Activated CD8-positive, alpha-beta T cell treated with anti-CD3 and anti-CD28 coated beads, Interleukin-2, amount 10 ng/mL, durations not matched to agents 7 days and 5 days (primary cell): Measurements from ENCODE around the gene TRMT61A. TPM values are rescaled to one million over a fixed set of nuclear protein-coding genes. Genes with fewer than 3 reads are reported as not detected.

Source experiments
- ATAC-seq: fragments of 150-1000 bp; cut with Tn5 transposase; one replicate; pipeline ENCODE4 v1.10.0; 2021; ENCODE audit warnings: moderate library complexity
- CTCF ChIA-PET: fragments of 350-600 bp; sonication (Branson Sonifier 250); formaldehyde crosslinking; loops from one replicate; lab custom pipeline; 2021; ENCODE audit warnings: antibody characterized with exemption; lab: Charles Lee
- POLR2A ChIA-PET: fragments of 350-600 bp; sonication (Branson Sonifier 250); formaldehyde crosslinking; loops from one replicate; lab custom pipeline; 2021; ENCODE audit warnings: antibody characterized with exemption; lab: Charles Lee
- DNase-seq: peaks from one replicate; pipeline ENCODE4 v3.0.0-alpha.2; 2020
- H3K27ac Mint-ChIP-seq: one replicate; pipeline ENCODE4 v1.8.0; 2021; ENCODE audit warnings: mild to moderate bottlenecking, mixed read lengths
- H3K27me3 Mint-ChIP-seq: one replicate; pipeline ENCODE4 v1.8.0; 2021; ENCODE audit warnings: low read depth, mixed read lengths
- H3K36me3 Mint-ChIP-seq: one replicate; pipeline ENCODE4 v1.8.0; 2021; ENCODE audit warnings: low read depth, mixed read lengths
- H3K4me1 Mint-ChIP-seq: one replicate; pipeline ENCODE4 v1.8.0; 2021; ENCODE audit warnings: low read depth, mixed read lengths
- H3K4me3 Mint-ChIP-seq: one replicate; pipeline ENCODE4 v1.8.0; 2021; ENCODE audit warnings: mild to moderate bottlenecking, mixed read lengths
- H3K9me3 Mint-ChIP-seq: one replicate; pipeline ENCODE4 v1.8.0; 2022; ENCODE audit warnings: mixed read lengths; ENCODE audit not compliant: insufficient read depth
- total RNA-seq, 2 experiments: library from RNA; stranded (reverse); gene quantifications; one replicate each; pipeline ENCODE4 v1.2.3, GENCODE V29; 2021

The TRMT61A gene
- total RNA-seq, 2 experiments from 2014 or later, result 8.5 to 8.8 TPM

- ChIA-PET POLR2A (no interaction called here), CTCF (interaction anchor here (0.6 to 2.4 kb wide), 15 partner anchors 8 to 108 kb away, joined by 3 to 18 read pairs (median 3); no protein-coding TSS in a partner anchor)
- Mint-ChIP-seq H3K27ac (no peak overlapping the region), H3K4me1 (no peaks in the 10 kb centered on the region), H3K4me3 (no peak overlapping the region), H3K36me3 (peaks cover 43% of the 10 kb centered on the region), H3K9me3 (no peaks in the 10 kb centered on the region), H3K27me3 (no peaks in the 10 kb centered on the region)
- ATAC-seq (peak; percentile 32), DNase-seq (no peak)
These were observed 29.3 kb upstream of the TRMT61A start for GRCh38 chr14:103499709-103500108.

- ATAC-seq (peak; percentile 96), DNase-seq (peak; percentile 85)
- peaks cover 45% of the 10 kb centered on the region for H3K36me3 Mint-ChIP-seq
- H3K4me3 Mint-ChIP-seq, result no peak overlapping the region
- H3K27ac Mint-ChIP-seq, result no peak overlapping the region
- POLR2A ChIA-PET, result interaction anchor here (1.2 kb wide), 1 partner anchor 10 kb away, joined by 3 read pairs; no protein-coding TSS in a partner anchor
- H3K27me3 Mint-ChIP-seq, result no peaks in the 10 kb centered on the region
- CTCF ChIA-PET, result interaction anchor here (0.6 to 2.4 kb wide), 17 partner anchors 9 to 119 kb away, joined by 3 to 18 read pairs (median 3); no protein-coding TSS in a partner anchor
- no peaks in the 10 kb centered on the region for H3K9me3 Mint-ChIP-seq
- H3K4me1 Mint-ChIP-seq, result no peaks in the 10 kb centered on the region
These were observed 28.6 kb upstream of the TRMT61A start for GRCh38 chr14:103500148-103500990.

- no peak overlapping the region for H3K4me3 Mint-ChIP-seq
- DNase-seq, result no peak
- ChIA-PET CTCF (interaction anchor here (0.6 to 1.1 kb wide), 3 partner anchors 18 to 225 kb away, joined by 3 read pairs; no protein-coding TSS in a partner anchor), POLR2A (interaction anchor here (1.2 kb wide), 1 partner anchor 9 kb away, joined by 3 read pairs; no protein-coding TSS in a partner anchor)
- H3K27me3 Mint-ChIP-seq, result no peaks in the 10 kb centered on the region
- H3K27ac Mint-ChIP-seq, result no peak overlapping the region
- no peaks in the 10 kb centered on the region for H3K9me3 Mint-ChIP-seq
- H3K36me3 Mint-ChIP-seq, result peaks cover 40% of the 10 kb centered on the region
- no peak for ATAC-seq
- no peaks in the 10 kb centered on the region for H3K4me1 Mint-ChIP-seq
These were observed 27.7 kb upstream of the TRMT61A start for GRCh38 chr14:103501041-103501870.

GRCh38 chr14:103501921-103502669 is 26.9 kb upstream of the TRMT61A start:
- H3K27me3 Mint-ChIP-seq, result no peaks in the 10 kb centered on the region
- H3K4me1 Mint-ChIP-seq, result no peaks in the 10 kb centered on the region
- DNase-seq (no peak), ATAC-seq (no peak)
- H3K9me3 Mint-ChIP-seq, result no peaks in the 10 kb centered on the region
- no peak overlapping the region for H3K27ac Mint-ChIP-seq
- ChIA-PET POLR2A (no interaction called here), CTCF (interaction anchor here (0.6 to 3.1 kb wide), 4 partner anchors 16 to 224 kb away, joined by 3 to 10 read pairs (median 3); no protein-coding TSS in a partner anchor)
- H3K36me3 Mint-ChIP-seq, result peaks cover 40% of the 10 kb centered on the region
- H3K4me3 Mint-ChIP-seq, result no peak overlapping the region

DNA sequence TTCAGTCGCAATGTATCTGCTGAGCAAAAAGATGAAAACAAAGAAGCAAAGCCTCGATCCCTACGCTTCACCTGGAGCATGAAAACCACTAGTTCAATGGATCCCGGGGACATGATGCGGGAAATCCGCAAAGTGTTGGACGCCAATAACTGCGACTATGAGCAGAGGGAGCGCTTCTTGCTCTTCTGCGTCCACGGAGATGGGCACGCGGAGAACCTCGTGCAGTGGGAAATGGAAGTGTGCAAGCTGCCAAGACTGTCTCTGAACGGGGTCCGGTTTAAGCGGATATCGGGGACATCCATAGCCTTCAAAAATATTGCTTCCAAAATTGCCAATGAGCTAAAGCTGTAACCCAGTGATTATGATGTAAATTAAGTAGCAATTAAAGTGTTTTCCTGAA is 26.1 kb upstream of the TRMT61A start:
- Mint-ChIP-seq H3K9me3 (no peaks in the 10 kb centered on the region), H3K27ac (no peak overlapping the region), H3K4me1 (no peaks in the 10 kb centered on the region), H3K27me3 (no peaks in the 10 kb centered on the region), H3K36me3 (peaks cover 40% of the 10 kb centered on the region), H3K4me3 (no peak overlapping the region)
- CTCF ChIA-PET, result interaction anchor here (1.4 to 3.1 kb wide), 2 partner anchors 16 to 44 kb away, joined by 5 to 10 read pairs; no protein-coding TSS in a partner anchor
- no peak for ATAC-seq
- no peak for DNase-seq
- POLR2A ChIA-PET, result no interaction called here

- no peaks in the 10 kb centered on the region for H3K9me3 Mint-ChIP-seq
- H3K4me1 Mint-ChIP-seq, result no peaks in the 10 kb centered on the region
- no peaks in the 10 kb centered on the region for H3K27me3 Mint-ChIP-seq
- no peak for ATAC-seq
- no peak overlapping the region for H3K27ac Mint-ChIP-seq
- ChIA-PET POLR2A (no interaction called here), CTCF (interaction anchor here (1.4 to 3.1 kb wide), 2 partner anchors 15 to 44 kb away, joined by 5 to 10 read pairs; no protein-coding TSS in a partner anchor)
- H3K4me3 Mint-ChIP-seq, result no peak overlapping the region
- DNase-seq, result no peak
- peaks cover 39% of the 10 kb centered on the region for H3K36me3 Mint-ChIP-seq
These were observed 25.7 kb upstream of the TRMT61A start for GRCh38 chr14:103503296-103503695.

DNA sequence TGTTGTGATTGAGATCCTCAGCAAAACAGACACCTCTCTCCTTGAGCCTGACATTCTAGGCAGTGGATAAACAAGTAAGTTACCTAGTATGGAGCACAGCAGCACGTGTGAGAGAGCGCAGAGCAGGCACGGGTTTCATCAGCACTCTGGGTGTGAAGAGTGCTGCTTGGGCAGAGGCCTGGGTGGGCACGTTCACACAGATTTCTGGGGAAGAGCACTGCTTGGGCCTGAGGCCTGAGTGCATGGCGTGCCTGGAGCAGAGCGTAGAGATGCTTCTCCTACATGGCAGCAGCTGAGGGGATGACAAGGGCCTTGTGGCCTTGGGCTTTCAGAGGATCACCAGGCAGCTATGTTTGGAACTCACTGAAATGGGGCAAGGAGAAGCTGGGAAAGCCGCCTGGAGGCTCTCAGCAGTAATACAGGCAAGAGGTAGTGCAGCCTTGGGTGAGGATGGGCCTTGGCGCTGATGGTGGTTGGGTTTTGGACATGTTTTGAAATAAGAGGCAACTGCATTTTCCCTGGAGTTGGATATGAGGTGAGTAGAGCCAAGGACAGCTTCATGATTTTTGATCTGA is 23.9 kb upstream of the TRMT61A start:
- CTCF ChIA-PET, result interaction anchor here (3.1 kb wide), 1 partner anchor 14 kb away, joined by 10 read pairs; no protein-coding TSS in a partner anchor

GRCh38 chr14:103507751-103508150 is 21.2 kb upstream of the TRMT61A start:
- H3K9me3 Mint-ChIP-seq, result no peaks in the 10 kb centered on the region
- no peak for ATAC-seq
- no peak overlapping the region for H3K27ac Mint-ChIP-seq
- CTCF ChIA-PET, result interaction anchor here (3.3 kb wide), 1 partner anchor 11 kb away, joined by 13 read pairs; no protein-coding TSS in a partner anchor
- H3K27me3 Mint-ChIP-seq, result no peaks in the 10 kb centered on the region
- no peaks in the 10 kb centered on the region for H3K4me1 Mint-ChIP-seq
- H3K4me3 Mint-ChIP-seq, result no peak overlapping the region
- peaks cover 38% of the 10 kb centered on the region for H3K36me3 Mint-ChIP-seq
- DNase-seq, result no peak
- POLR2A ChIA-PET, result no interaction called here

More for the DNA sequence above, 23.9 kb upstream of the TRMT61A start:
- ATAC-seq (no peak), DNase-seq (no peak)
- no peaks in the 10 kb centered on the region for H3K4me1 Mint-ChIP-seq
- H3K4me3 Mint-ChIP-seq, result no peak overlapping the region
- peaks cover 46% of the 10 kb centered on the region for H3K36me3 Mint-ChIP-seq
- no peak overlapping the region for H3K27ac Mint-ChIP-seq
- H3K27me3 Mint-ChIP-seq, result no peaks in the 10 kb centered on the region
- no peaks in the 10 kb centered on the region for H3K9me3 Mint-ChIP-seq
- POLR2A ChIA-PET, result no interaction called here

DNA sequence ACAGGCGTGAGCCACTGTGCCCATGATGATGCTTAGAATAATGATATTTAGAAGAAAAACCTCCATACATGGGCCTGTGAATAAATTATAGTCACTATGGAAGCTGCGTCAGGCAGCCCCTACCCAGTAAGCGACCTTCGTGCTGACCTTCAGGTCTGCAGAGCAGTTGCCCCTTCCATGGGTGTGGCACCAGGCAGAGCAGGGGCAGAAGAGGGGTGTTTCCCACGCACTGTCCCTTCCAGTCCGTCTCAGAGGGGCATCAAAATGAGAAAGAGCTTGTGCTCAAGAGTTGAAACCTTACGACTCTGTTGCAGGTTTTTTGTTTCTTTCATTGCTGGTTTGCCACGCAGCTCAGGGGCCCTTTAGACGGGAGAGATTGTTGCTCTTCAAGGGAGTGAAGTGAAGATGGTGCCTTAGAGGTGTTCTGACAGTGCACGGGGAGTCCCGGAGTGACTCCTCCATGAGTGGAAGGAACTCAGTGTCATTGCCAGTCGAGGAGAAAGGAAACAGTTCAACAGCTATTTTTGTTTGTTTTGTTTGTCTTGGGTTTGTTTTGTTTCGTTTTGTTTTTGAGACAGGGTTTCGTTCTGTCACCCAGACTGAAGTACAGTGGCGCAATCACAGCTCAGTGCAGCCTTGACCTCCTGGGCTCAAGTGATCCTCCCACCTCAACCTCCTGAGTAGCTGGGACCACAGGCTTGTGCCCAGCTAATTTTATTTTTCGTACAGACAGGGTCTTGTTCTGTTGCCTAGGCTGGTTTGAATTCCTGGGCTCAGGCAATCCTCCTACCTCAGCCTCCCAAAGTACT is 20.3 kb upstream of the TRMT61A start:
- peaks cover 30% of the 10 kb centered on the region for H3K36me3 Mint-ChIP-seq
- H3K4me3 Mint-ChIP-seq, result no peak overlapping the region
- CTCF ChIA-PET, result interaction anchor here (1.1 to 3.3 kb wide), 3 partner anchors 9 to 13 kb away, joined by 4 to 13 read pairs (median 8); no protein-coding TSS in a partner anchor
- H3K4me1 Mint-ChIP-seq, result no peaks in the 10 kb centered on the region
- POLR2A ChIA-PET, result no interaction called here
- no peaks in the 10 kb centered on the region for H3K27me3 Mint-ChIP-seq
- H3K9me3 Mint-ChIP-seq, result no peaks in the 10 kb centered on the region
- DNase-seq (no peak), ATAC-seq (no peak)
- H3K27ac Mint-ChIP-seq, result no peak overlapping the region
